Psoas muscle (tissue), 8 donors: ENCODE results near the gene ACSL3. TPM values are rescaled to one million over a fixed set of nuclear protein-coding genes. Genes with fewer than 3 reads are reported as not detected.

Experiments
- ATAC-seq, 4 donors: fragments of 200-7000 bp; cut with Tn5 transposase; one replicate each; pipeline ENCODE4 v1.9.1; 2020; ENCODE audit warnings: moderate library complexity in 3 of 4, mild to moderate bottlenecking in 2 of 4
- DNase-seq, 2 donors: peaks; one replicate each; pipeline ENCODE4 v3.0.0-alpha.2; 2020
- H3K27ac ChIP-seq: fragments of 200-600 bp; one replicate; pipeline ENCODE4 v1.8.0; 2022
- H3K27me3 ChIP-seq, 3 donors: fragments of 200-600 bp in 1 of 3; one replicate each; pipeline versions ENCODE4 v1.6.1 to v1.8.0; 2013 to 2022; ENCODE audit warnings: low read length in 2 of 3, mild to moderate bottlenecking in 2 of 3, moderate library complexity in 1 of 3; ENCODE audit not compliant: insufficient read depth in 3 of 3
- H3K36me3 ChIP-seq, 2 donors: fragments of 200-600 bp in 1 of 2; one replicate each; pipeline versions ENCODE4 v1.6.1 to v1.8.0; 2013 to 2022; ENCODE audit warnings: low read depth in 1 of 2, mild to moderate bottlenecking in 1 of 2, moderate library complexity in 1 of 2; ENCODE audit not compliant: insufficient read depth in 1 of 2
- H3K4me1 ChIP-seq: fragments of 200-600 bp; one replicate; pipeline ENCODE4 v1.8.0; 2022
- H3K4me3 ChIP-seq: fragments of 200-600 bp; one replicate; pipeline ENCODE4 v1.8.0; 2022; ENCODE audit warnings: mild to moderate bottlenecking
- H3K9me3 ChIP-seq: fragments of 200-600 bp; one replicate; pipeline ENCODE4 v1.8.0; 2022
- CTCF ChIP-seq: fragments of 200-600 bp; IDR thresholded peaks from one replicate; pipeline ENCODE4 v1.8.0; 2022; ENCODE audit warnings: antibody characterized with exemption
- WGBS, 3 donors: extraction: QIAGEN DNeasy Blood & Tissue Kit; methylation state at CpG; one replicate each; pipeline versions ENCODE4 v1.1.6 to v1.1.7; 2013; 5-methylcytosine and 5-hydroxymethylcytosine counted together
- intact Hi-C, 2 donors: fragments of 100-400 bp; cut with DNase I; formaldehyde crosslinking; loops; one replicate each; pipeline versions ENCODE4 v1.11.0 to v1.14.2; 2022
- polyA plus RNA-seq, 3 donors: library from polyadenylated mRNA; stranded (reverse); fragments of 200-250 nt; gene quantifications; one replicate each; pipeline ENCODE4 v1.2.3, GENCODE V29; 2013
- total RNA-seq, 4 donors: library from RNA; stranded (reverse); fragmentation: NEBNext Ultra II Directional in 2 of 4; extraction: Animal tissue kit (Norgen Biotek cat#: 25700) in 2 of 4; gene quantifications; one replicate each; pipeline versions ENCODE4 v1.2.1 to v1.2.4, GENCODE V29; 2021 to 2023
- donor health status: healthy with polysubstance abuse.
- donor health status: DM: no; HTN: no; CAD: no; lungs with moderate emphysema.
- donor health status: Bipolar disorder and iron deficiency.
- donor health status: healthy.
- donor health status: DM: yes; HTN: yes; CAD: no.
- donor health status: DM: no; HTN: no; CAD: no.
- donor health status: DM: no; HTN: no; CAD: no.
- donor health status: DM: yes; HTN: yes; CAD: no.

The ACSL3 gene
- total and polyA plus RNA-seq, 7 donors = 13.5 to 136 (median 27.5) TPM

- no peak for DNase-seq
- TF ChIP-seq CTCF = no peak
These were observed 12.0 kb upstream of the ACSL3 start for GRCh38 chr2:222848862-222849261.

GRCh38 chr2:222851956-222852617 is 8.7 kb upstream of the ACSL3 start:
- DNase-seq (no peak), ATAC-seq (no peak)
- no peak for TF ChIP-seq CTCF
- 77 to 83% (median 81%) methylated on average over 3 of the region's 3 CpGs for WGBS, 3 donors
- no peaks in the 10 kb centered on the region for H3K36me3 ChIP-seq
- no peaks in the 10 kb centered on the region for H3K4me1 ChIP-seq
- H3K9me3 ChIP-seq = no peaks in the 10 kb centered on the region
- H3K27me3 ChIP-seq = no peaks in the 10 kb centered on the region
- H3K27ac ChIP-seq = no peak overlapping the region
- intact Hi-C loops = no loop called here
- no peak overlapping the region for H3K4me3 ChIP-seq

More at GRCh38 chr2:222848862-222849261, 12.0 kb upstream of the ACSL3 start:
- ATAC-seq = no peak
- Histone ChIP-seq H3K4me1 (no peaks in the 10 kb centered on the region), H3K36me3 (no peaks in the 10 kb centered on the region), H3K4me3 (no peak overlapping the region), H3K27me3 (no peaks in the 10 kb centered on the region), H3K27ac (no peak overlapping the region), H3K9me3 (no peaks in the 10 kb centered on the region)
- intact Hi-C loops = no loop called here
- 75 to 85% (median 78%) methylated on average over 9 of the region's 9 CpGs for WGBS, 3 donors

GRCh38 chr2:222854773-222855700 is 5.8 kb upstream of the ACSL3 start:
- no peak for ATAC-seq
- Histone ChIP-seq H3K4me3 (no peak overlapping the region), H3K4me1 (peaks cover 7% of the 10 kb centered on the region), H3K9me3 (no peaks in the 10 kb centered on the region), H3K27me3 (no peaks in the 10 kb centered on the region), H3K27ac (no peak overlapping the region), H3K36me3 (no peaks in the 10 kb centered on the region)
- 95 to 96% (median 96%) methylated on average over 11 of the region's 11 CpGs for WGBS, 3 donors
- no peak for TF ChIP-seq CTCF
- intact Hi-C loops = no loop called here
- DNase-seq = no peak

- H3K4me1 ChIP-seq = peaks cover 39% of the 10 kb centered on the region
- peak; percentile 34 to 71 for DNase-seq
- WGBS, 3 donors = 10 to 17% (median 11%) methylated on average over 10 of the region's 10 CpGs
- no peak for TF ChIP-seq CTCF
- H3K4me3 ChIP-seq = peak overlapping the region; percentile 99
- H3K27me3 ChIP-seq = no peaks in the 10 kb centered on the region
- no peaks in the 10 kb centered on the region for H3K36me3 ChIP-seq
- ATAC-seq = peak in 3 of 4 donors; percentile 44 to 61 (median 61)
- H3K27ac ChIP-seq = peak overlapping the region; percentile 99
- no peaks in the 10 kb centered on the region for H3K9me3 ChIP-seq
- intact Hi-C loops = loop anchor here (2.0 to 5.0 kb wide), 4 partner anchors 42 to 153 kb away; no protein-coding TSS in a partner anchor
These were observed 837 bp upstream of the ACSL3 start for GRCh38 chr2:222859786-222860612.
